ENCODE results near the gene KCNK16. TPM values are rescaled to one million over a fixed set of nuclear protein-coding genes. Genes with fewer than 3 reads are reported as not detected.

KCNK16 gene
- total RNA-seq, 1 experiment from 2014 or later = not detected

- no peaks in the 10 kb centered on the region for H3K9me3 ChIP-seq (ENCODE audit: control insufficient read depth, insufficient read depth, low read depth, low read length)
- no TSS peak for BruUV-seq (replicated peaks)
- CTCF ChIA-PET = no interaction called here
- ATAC-seq (no peak), DNase-seq (ENCODE audit: low read depth, low spot score) (no peak)
- no peaks in the 10 kb centered on the region for H3K4me1 ChIP-seq (ENCODE audit: control insufficient read depth, insufficient read depth, low read length)
- TF ChIP-seq REST (IDR thresholded peaks at IDR 0.05; ENCODE audit: insufficient read depth in 1 of 2, low read depth in 2 of 2, low read length in 1 of 2) (no peak), TCF7L2 (IDR thresholded peaks at IDR 0.05; ENCODE audit: low read depth, low read length) (no peak), CTCF (IDR thresholded peaks at IDR 0.05) (no peak), POLR2AphosphoS5 (IDR thresholded peaks at IDR 0.05; ENCODE audit: low read depth, low read length) (no peak), SIN3A (IDR thresholded peaks at IDR 0.05; ENCODE audit: borderline replicate concordance, insufficient read depth, low read depth, low read length) (no peak)
- peaks cover 10% of the 10 kb centered on the region for H3K27me3 ChIP-seq (ENCODE audit: control insufficient read depth, insufficient read depth, low read length)
- POLR2A ChIA-PET = no interaction called here
- no peaks in the 10 kb centered on the region for H3K36me3 ChIP-seq (ENCODE audit: control insufficient read depth, insufficient read depth, low read length)
- no peak overlapping the region for H3K4me3 ChIP-seq (ENCODE audit: low read depth in 2 of 2, low read length in 2 of 2)
- intact Hi-C loops (cut with micrococcal nuclease; ENCODE audit: unreplicated experiment) = no loop called here
- no peak overlapping the region for H3K27ac ChIP-seq (ENCODE audit: low read length)
- in situ Hi-C loops (cut with HindIII; ENCODE audit: low pct_unique_long_range_greater_than_20kb, low sequenced_read_pairs) = no loop called here
Observed at GRCh38 chr6:39335780-39336545, 13.5 kb upstream of the KCNK16 start.

GRCh38 chr6:39333644-39334438 lies 11.3 kb upstream of the KCNK16 start:
- ATAC-seq (no peak), DNase-seq (ENCODE audit: low read depth, low spot score) (no peak)
- TF ChIP-seq CTCF (IDR thresholded peaks at IDR 0.05) (no peak), TCF7L2 (IDR thresholded peaks at IDR 0.05; ENCODE audit: low read depth, low read length) (no peak), SIN3A (IDR thresholded peaks at IDR 0.05; ENCODE audit: borderline replicate concordance, insufficient read depth, low read depth, low read length) (no peak), POLR2AphosphoS5 (IDR thresholded peaks at IDR 0.05; ENCODE audit: low read depth, low read length) (no peak), REST (IDR thresholded peaks at IDR 0.05; ENCODE audit: insufficient read depth in 1 of 2, low read depth in 2 of 2, low read length in 1 of 2) (no peak)
- ChIA-PET POLR2A (no interaction called here), CTCF (no interaction called here)
- Histone ChIP-seq H3K27me3 (ENCODE audit: control insufficient read depth, insufficient read depth, low read length) (peaks cover 10% of the 10 kb centered on the region), H3K4me3 (ENCODE audit: low read depth in 2 of 2, low read length in 2 of 2) (no peak overlapping the region), H3K9me3 (ENCODE audit: control insufficient read depth, insufficient read depth, low read depth, low read length) (no peaks in the 10 kb centered on the region), H3K4me1 (ENCODE audit: control insufficient read depth, insufficient read depth, low read length) (no peaks in the 10 kb centered on the region), H3K27ac (ENCODE audit: low read length) (no peak overlapping the region), H3K36me3 (ENCODE audit: control insufficient read depth, insufficient read depth, low read length) (no peaks in the 10 kb centered on the region)
- no TSS peak for BruUV-seq (replicated peaks)
- intact Hi-C loops (cut with micrococcal nuclease; ENCODE audit: unreplicated experiment) (no loop called here), in situ Hi-C loops (cut with HindIII; ENCODE audit: low pct_unique_long_range_greater_than_20kb, low sequenced_read_pairs) (no loop called here)
